ENCODE data around the gene CCDC74B. TPM values are rescaled to one million over a fixed set of nuclear protein-coding genes. Genes with fewer than 3 reads are reported as not detected.

CCDC74B gene
- total RNA-seq = 7.4 and 22.7 TPM in 2 replicates

GRCh38 chr2:130145006-130145414, at the start of gene CCDC74B:
TSS of gene CCDC74B (minus strand) at chr2:130145112. CDS start at chr2:130144996, 116 bp downstream.

DNA sequence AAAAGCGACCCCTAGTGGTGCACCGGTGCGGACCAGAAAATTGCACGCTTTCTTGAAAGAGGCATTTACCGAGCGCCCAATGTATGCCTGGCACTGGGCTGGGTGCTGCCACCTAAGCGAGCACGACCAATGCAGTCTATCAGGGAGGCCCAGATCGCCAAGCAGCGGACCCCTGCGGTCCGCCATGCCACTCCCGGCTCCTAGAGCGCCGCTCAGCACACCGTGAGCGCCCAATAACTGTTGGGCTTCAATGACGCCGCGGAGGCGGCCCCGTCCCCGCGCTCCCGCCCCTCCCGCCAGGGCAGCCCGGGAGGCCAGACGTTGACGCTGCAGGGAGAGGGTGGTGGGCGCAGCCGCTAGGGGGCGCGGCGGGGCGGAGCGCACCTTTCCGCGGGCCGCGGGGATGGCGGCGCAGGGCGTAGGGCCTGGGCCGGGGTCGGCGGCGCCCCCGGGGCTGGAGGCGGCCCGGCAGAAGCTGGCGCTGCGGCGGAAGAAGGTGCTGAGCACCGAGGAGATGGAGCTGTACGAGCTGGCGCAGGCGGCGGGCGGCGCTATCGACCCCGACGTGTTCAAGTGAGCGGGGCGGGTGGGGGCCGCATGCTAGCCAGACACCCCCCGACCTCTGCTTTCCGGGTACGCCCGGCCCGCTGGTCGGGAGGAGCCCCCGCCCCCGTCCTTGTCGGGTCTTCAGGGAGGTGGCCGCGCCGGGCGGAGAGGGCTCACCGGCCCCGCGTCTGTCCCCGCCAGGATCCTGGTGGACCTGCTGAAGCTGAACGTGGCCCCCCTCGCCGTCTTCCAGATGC, 37.2 kb upstream of the CCDC74B start, which contains the start of gene MZT2B:
Gene MZT2B, plus strand, starts transcription at position 383 of the 803 bp plus-strand sequence. Its CDS starts 21 bp downstream, at position 404.

GRCh38 chr2:130181325-130181879, 36.5 kb upstream of the CCDC74B start, which contains the start of gene SMPD4:
TSS of gene SMPD4 (minus strand) at chr2:130181602. CDS start at chr2:130176592, 5,010 bp downstream.

GRCh38 chr2:130129120-130129829, 15.6 kb downstream of the CCDC74B start, which contains the start of gene POTEF:
TSS of gene POTEF (minus strand) at chr2:130129222. CDS start at chr2:130120515, 8,707 bp downstream.

Other genes starting within 250 kb of the CCDC74B start
- not detected in 2 replicates for gene RAB6C, start 165.4 kb downstream of the CCDC74B start, total RNA-seq
- gene POTEF, start 15.9 kb downstream of the CCDC74B start, total RNA-seq = not detected in 2 replicates
- 24.1 and 24.4 TPM in 2 replicates for gene SMPD4, start 36.5 kb upstream of the CCDC74B start, total RNA-seq
- gene MZT2B, start 37.1 kb upstream of the CCDC74B start, total RNA-seq = 152 and 168 TPM in 2 replicates
- gene TUBA3E, start 53.3 kb upstream of the CCDC74B start, total RNA-seq = not detected in 2 replicates
- gene IMP4, start 197.8 kb upstream of the CCDC74B start, total RNA-seq = 64.4 and 90.5 TPM in 2 replicates
- 17.6 and 30.6 TPM in 2 replicates for gene PTPN18, start 210.9 kb upstream of the CCDC74B start, total RNA-seq

Measured in cardiac ventricle fibroblast (primary cell).